Ovary (tissue), 3 donors: ENCODE results near the gene GLIS2.

Experiments used
- CTCF ChIP-seq, 3 donors: fragments of 450-650 bp in 2 of 3; fragments of 200-600 bp in 1 of 3; IDR thresholded peaks; one replicate each; pipeline versions ENCODE4 v1.5.1 to v1.8.0; 2016 to 2022; ENCODE audit warnings: antibody characterized with exemption in 3 of 3, mild to moderate bottlenecking in 1 of 3
- EP300 ChIP-seq: sonication (generic); formaldehyde crosslinking; IDR thresholded peaks from one replicate; pipeline ENCODE4 v1.6.1; 2017; ENCODE audit warnings: antibody characterized with exemption
- donor health status: DM: no; HTN: no; CAD: no.

DNA sequence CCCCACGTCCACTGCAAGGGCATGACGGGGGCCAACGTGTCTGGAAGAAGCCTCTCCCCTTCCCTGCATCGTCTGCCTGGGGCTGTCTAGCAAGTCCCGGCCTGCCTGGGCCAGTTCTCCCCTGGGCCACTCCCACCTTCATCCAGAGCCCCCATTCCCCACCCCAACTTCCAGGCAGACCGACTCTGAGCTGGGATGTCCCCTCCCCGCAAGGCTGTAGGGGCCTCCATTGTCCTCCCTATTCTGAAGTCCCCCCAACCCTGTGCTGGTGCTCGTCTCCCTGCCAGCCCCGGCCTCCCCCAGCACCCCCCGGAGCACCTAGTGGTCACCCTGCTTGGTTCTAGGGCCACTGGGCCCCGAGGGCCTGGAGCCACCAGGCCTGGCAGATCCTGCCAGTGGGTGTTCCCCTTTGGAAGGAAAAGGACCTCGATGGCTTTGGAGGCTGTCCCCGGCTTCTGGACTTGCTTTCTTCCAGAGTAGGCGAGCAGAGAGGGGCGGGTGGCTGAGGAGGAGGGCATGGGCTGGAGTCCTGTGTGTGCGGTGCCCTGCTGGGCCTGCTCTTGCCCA is 4.8 kb downstream of the GLIS2 start:
- TF ChIP-seq CTCF (IDR thresholded peaks at IDR 0.05) (no peak), EP300 (no peak)
